Choroid plexus epithelial cell (primary cell): ENCODE results near the gene APBA2.

ENCODE experiments used
- DNase-seq: peaks from one replicate; pipeline ENCODE4 v3.0.0-alpha.2; 2010; ENCODE audit warnings: low read depth
- H3K4me3 ChIP-seq: 2 replicates; pipeline ENCODE4 v1.5.1; 2011; ENCODE audit warnings: low read depth, mild to moderate bottlenecking, control low read depth, low read length, moderate library complexity
- CTCF ChIP-seq: conservative IDR thresholded peaks from 2 replicates; pipeline ENCODE4 v1.5.1; 2011; ENCODE audit warnings: low read depth, mild to moderate bottlenecking, control low read depth, inconsistent platforms, low read length, moderate library complexity

The APBA2 gene

GRCh38 chr15:29067949-29068348 is 182.2 kb downstream of the APBA2 start:
- H3K4me3 ChIP-seq, result no peak overlapping the region
- DNase-seq, result no peak
- no peak for TF ChIP-seq CTCF

GRCh38 chr15:29070471-29071231 is 184.9 kb downstream of the APBA2 start:
- DNase-seq, result no peak

GRCh38 chr15:29071232-29071881 is 185.6 kb downstream of the APBA2 start:
- H3K4me3 ChIP-seq, result no peak overlapping the region
- no peak for DNase-seq
- TF ChIP-seq CTCF, result no peak

More at GRCh38 chr15:29070471-29071231, 184.9 kb downstream of the APBA2 start:
- TF ChIP-seq CTCF, result no peak
- H3K4me3 ChIP-seq, result no peak overlapping the region

GRCh38 chr15:29071882-29072273 is 186.1 kb downstream of the APBA2 start:
- no peak overlapping the region for H3K4me3 ChIP-seq
- no peak for DNase-seq
- TF ChIP-seq CTCF, result no peak

GRCh38 chr15:29072444-29072843 is 186.7 kb downstream of the APBA2 start:
- no peak for TF ChIP-seq CTCF
- H3K4me3 ChIP-seq, result no peak overlapping the region
- DNase-seq, result no peak

- H3K4me3 ChIP-seq, result no peak overlapping the region
- TF ChIP-seq CTCF, result no peak
- DNase-seq, result no peak
Observed at GRCh38 chr15:29074045-29074444, 188.3 kb downstream of the APBA2 start.

- H3K4me3 ChIP-seq, result no peak overlapping the region
- no peak for DNase-seq
- no peak for TF ChIP-seq CTCF
Observed at GRCh38 chr15:29078541-29078940, 192.8 kb downstream of the APBA2 start.
